ENCODE results near the gene ME1.
"Not testable (repeated sequence)": the region's sequence is repeated elsewhere in the genome, so short reads cannot be mapped to it uniquely, and the experiment has no call there.

Gene ME1

GRCh38 chr6:83256719-83257118, 174.1 kb downstream of the ME1 start:
- DNase-seq (ENCODE audit: low spot score): not testable (repeated sequence)

GRCh38 chr6:83252719-83253118, 178.1 kb downstream of the ME1 start:
- no peak for DNase-seq (ENCODE audit: low spot score)

- DNase-seq (ENCODE audit: low spot score): no peak
Measured at GRCh38 chr6:83250235-83250634, 180.6 kb downstream of the ME1 start.

GRCh38 chr6:83247471-83247870, 183.4 kb downstream of the ME1 start:
- DNase-seq (ENCODE audit: low spot score): no peak

GRCh38 chr6:83231146-83231545, 199.7 kb downstream of the ME1 start:
- no peak for DNase-seq (ENCODE audit: low spot score)

- no peak for DNase-seq (ENCODE audit: low spot score)
Measured at GRCh38 chr6:83226517-83226916, 204.3 kb downstream of the ME1 start.

GRCh38 chr6:83221889-83222479, 208.9 kb downstream of the ME1 start:
- peak; percentile 29 for DNase-seq (ENCODE audit: low spot score)

GRCh38 chr6:83221276-83221675, 209.6 kb downstream of the ME1 start:
- DNase-seq (ENCODE audit: low spot score): no peak

GRCh38 chr6:83220121-83220520, 210.7 kb downstream of the ME1 start:
- DNase-seq (ENCODE audit: low spot score): no peak

GRCh38 chr6:83218646-83219045, 212.2 kb downstream of the ME1 start:
- no peak for DNase-seq (ENCODE audit: low spot score)

GRCh38 chr6:83216806-83217205, 214.0 kb downstream of the ME1 start:
- no peak for DNase-seq (ENCODE audit: low spot score)

- peak; percentile 90 for DNase-seq (ENCODE audit: low spot score)
Measured at GRCh38 chr6:83215131-83216047, 215.5 kb downstream of the ME1 start.

- no peak for DNase-seq (ENCODE audit: low spot score)
Measured at GRCh38 chr6:83202031-83202430, 228.8 kb downstream of the ME1 start.

- DNase-seq (ENCODE audit: low spot score): no peak
Measured at GRCh38 chr6:83199863-83200225, 231.0 kb downstream of the ME1 start.

GRCh38 chr6:83199173-83199862, 231.5 kb downstream of the ME1 start:
- no peak for DNase-seq (ENCODE audit: low spot score)

GRCh38 chr6:83198486-83199172, 232.2 kb downstream of the ME1 start:
- DNase-seq (ENCODE audit: low spot score): no peak

- DNase-seq (ENCODE audit: low spot score): peak; percentile 51
Measured at GRCh38 chr6:83193747-83194566, 236.9 kb downstream of the ME1 start.

GRCh38 chr6:83192871-83193746, 237.7 kb downstream of the ME1 start, which contains the start of the genes PGM3 and RWDD2A:
Gene PGM3 (minus strand): TSS chr6:83193265. CDS start chr6:83191012, 2,253 bp downstream.
Gene RWDD2A (plus strand): TSS chr6:83193357. CDS start chr6:83194452, 1,095 bp downstream.
- peak; percentile 96 for DNase-seq (ENCODE audit: low spot score)

GRCh38 chr6:83192456-83192855, 238.4 kb downstream of the ME1 start:
- DNase-seq (ENCODE audit: low spot score): no peak

- not testable (repeated sequence) for DNase-seq (ENCODE audit: low spot score)
Measured at GRCh38 chr6:83191974-83192373, 238.9 kb downstream of the ME1 start.
